GM21717 (cell line): ENCODE data around the gene CSTF1.

Source experiments
- ATAC-seq: cut with Tn5 transposase; IDR thresholded peaks from one replicate; pipeline ENCODE4 v1.9.1; 2021; ENCODE audit warnings: mild to moderate bottlenecking, moderate library complexity; ENCODE audit not compliant: unreplicated experiment

CSTF1 gene

GRCh38 chr20:56426926-56427325 is 34.5 kb downstream of the CSTF1 start:
- no peak for ATAC-seq

- ATAC-seq = no peak
Measured at GRCh38 chr20:56427797-56428196, 35.4 kb downstream of the CSTF1 start.

- ATAC-seq = no peak
Measured at GRCh38 chr20:56428410-56428809, 36.0 kb downstream of the CSTF1 start.

- ATAC-seq = no peak
Measured at GRCh38 chr20:56428881-56429280, 36.4 kb downstream of the CSTF1 start.

GRCh38 chr20:56429502-56429901 is 37.1 kb downstream of the CSTF1 start:
- no peak for ATAC-seq

- ATAC-seq = no peak
Measured at GRCh38 chr20:56429941-56430340, 37.5 kb downstream of the CSTF1 start.

GRCh38 chr20:56430461-56430860 is 38.0 kb downstream of the CSTF1 start:
- no peak for ATAC-seq

- ATAC-seq = no peak
Measured at GRCh38 chr20:56430957-56431356, 38.5 kb downstream of the CSTF1 start.

- ATAC-seq = no peak
Measured at GRCh38 chr20:56431471-56431870, 39.0 kb downstream of the CSTF1 start.

- ATAC-seq = no peak
Measured at GRCh38 chr20:56433221-56433879, 40.9 kb downstream of the CSTF1 start.

GRCh38 chr20:56433880-56434255 is 41.4 kb downstream of the CSTF1 start:
- ATAC-seq = no peak

GRCh38 chr20:56437196-56437960 is 44.9 kb downstream of the CSTF1 start:
- no peak for ATAC-seq

- no peak for ATAC-seq
Measured at GRCh38 chr20:56438284-56438683, 45.8 kb downstream of the CSTF1 start.

GRCh38 chr20:56439771-56440291 is 47.4 kb downstream of the CSTF1 start:
- no peak for ATAC-seq

GRCh38 chr20:56440346-56441007 is 48.0 kb downstream of the CSTF1 start:
- ATAC-seq = peak; percentile 73

- no peak for ATAC-seq
Measured at GRCh38 chr20:56442389-56443365, 50.2 kb downstream of the CSTF1 start.

- no peak for ATAC-seq
Measured at GRCh38 chr20:56443654-56444540, 51.5 kb downstream of the CSTF1 start.

- ATAC-seq = no peak
Measured at GRCh38 chr20:56445130-56445529, 52.7 kb downstream of the CSTF1 start.

GRCh38 chr20:56445540-56445939 is 53.1 kb downstream of the CSTF1 start:
- ATAC-seq = no peak

- no peak for ATAC-seq
Measured at GRCh38 chr20:56447227-56447626, 54.8 kb downstream of the CSTF1 start.
